OCI-LY3 (cell line): ENCODE measurements around the gene EPHB2.

Source experiments
- EZH2phosphoT487 ChIP-seq: fragments of 200-600 bp; shearing (Covaris generic); IDR thresholded peaks from 2 replicates; pipeline ENCODE4 v1.6.1; 2018; ENCODE audit warnings: antibody characterized with exemption, mixed run types, low read depth
- TF ChIP-seq, protein P1 (sequence below): fragments of 200-600, 300-600 bp; sonication (generic); IDR thresholded peaks from 2 replicates; pipeline ENCODE4 v1.5.1; 2014; ENCODE audit warnings: antibody characterized with exemption, low read length, low read depth

DNA sequence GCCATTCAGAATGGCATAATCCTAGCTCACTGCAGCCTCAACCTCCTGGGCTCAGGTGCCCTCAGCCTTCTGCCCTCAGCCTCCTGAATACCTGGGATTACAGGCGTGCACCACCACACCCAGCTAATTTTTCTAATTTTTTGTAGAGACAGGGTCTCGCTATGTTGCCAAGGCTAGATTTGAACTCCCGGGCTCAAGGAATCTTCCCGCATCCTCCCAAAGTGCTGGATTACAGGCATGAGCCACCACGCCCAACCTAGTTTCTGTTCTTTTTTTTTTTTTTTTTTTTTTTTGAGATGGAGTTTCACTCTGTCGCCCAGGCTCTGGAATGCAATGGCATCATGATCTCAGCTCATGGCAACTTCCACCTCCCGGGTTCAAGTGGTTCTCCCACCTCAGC lies 153.1 kb downstream of the EPHB2 start:
- TF ChIP-seq, protein P1, sequence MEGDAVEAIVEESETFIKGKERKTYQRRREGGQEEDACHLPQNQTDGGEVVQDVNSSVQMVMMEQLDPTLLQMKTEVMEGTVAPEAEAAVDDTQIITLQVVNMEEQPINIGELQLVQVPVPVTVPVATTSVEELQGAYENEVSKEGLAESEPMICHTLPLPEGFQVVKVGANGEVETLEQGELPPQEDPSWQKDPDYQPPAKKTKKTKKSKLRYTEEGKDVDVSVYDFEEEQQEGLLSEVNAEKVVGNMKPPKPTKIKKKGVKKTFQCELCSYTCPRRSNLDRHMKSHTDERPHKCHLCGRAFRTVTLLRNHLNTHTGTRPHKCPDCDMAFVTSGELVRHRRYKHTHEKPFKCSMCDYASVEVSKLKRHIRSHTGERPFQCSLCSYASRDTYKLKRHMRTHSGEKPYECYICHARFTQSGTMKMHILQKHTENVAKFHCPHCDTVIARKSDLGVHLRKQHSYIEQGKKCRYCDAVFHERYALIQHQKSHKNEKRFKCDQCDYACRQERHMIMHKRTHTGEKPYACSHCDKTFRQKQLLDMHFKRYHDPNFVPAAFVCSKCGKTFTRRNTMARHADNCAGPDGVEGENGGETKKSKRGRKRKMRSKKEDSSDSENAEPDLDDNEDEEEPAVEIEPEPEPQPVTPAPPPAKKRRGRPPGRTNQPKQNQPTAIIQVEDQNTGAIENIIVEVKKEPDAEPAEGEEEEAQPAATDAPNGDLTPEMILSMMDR = no peak
- no peak for TF ChIP-seq EZH2phosphoT487
